Calu3 (cell line): ENCODE data around the gene TGFBR3. TPM values are rescaled to one million over a fixed set of nuclear protein-coding genes. Genes with fewer than 3 reads are reported as not detected.

Experiments used
- BruUV-seq: library from RNA; stranded (reverse); fragments of 400-500 nt; replicated peaks from 2 replicates; lab custom pipeline; 2021; lab: Mats Ljungman, UMichigan
- CTCF ChIA-PET: fragments of 300-600 bp; sonication (Branson Sonifier 250); formaldehyde crosslinking; loops from one replicate; lab custom pipeline; 2022; ENCODE audit warnings: antibody characterized with exemption; lab: Charles Lee
- DNase-seq: peaks from one replicate; pipeline ENCODE4 v3.0.0; 2022
- H3K27ac Mint-ChIP-seq: one replicate; pipeline ENCODE4 v1.8.0; 2022; ENCODE audit warnings: mixed read lengths; ENCODE audit not compliant: unreplicated experiment
- H3K27me3 Mint-ChIP-seq: one replicate; pipeline ENCODE4 v1.8.0; 2022; ENCODE audit warnings: mixed read lengths; ENCODE audit not compliant: unreplicated experiment
- H3K36me3 Mint-ChIP-seq: one replicate; pipeline ENCODE4 v1.8.0; 2022; ENCODE audit warnings: mild to moderate bottlenecking, moderate library complexity, mixed read lengths; ENCODE audit not compliant: insufficient read depth, unreplicated experiment
- H3K4me1 Mint-ChIP-seq: one replicate; pipeline ENCODE4 v1.8.0; 2022; ENCODE audit warnings: mild to moderate bottlenecking, low read depth, mixed read lengths; ENCODE audit not compliant: unreplicated experiment
- H3K4me3 Mint-ChIP-seq: one replicate; pipeline ENCODE4 v1.8.0; 2022; ENCODE audit warnings: mild to moderate bottlenecking, low read depth, moderate library complexity, mixed read lengths; ENCODE audit not compliant: unreplicated experiment
- H3K9me3 Mint-ChIP-seq: one replicate; pipeline ENCODE4 v1.8.0; 2022; ENCODE audit warnings: low read depth, mixed read lengths; ENCODE audit not compliant: unreplicated experiment
- intact Hi-C: fragments of 100-400 bp; cut with micrococcal nuclease; formaldehyde crosslinking; loops from one replicate; pipeline ENCODE4 v1.10.0; 2022; ENCODE audit not compliant: unreplicated experiment
- total RNA-seq: library from RNA; stranded (reverse); gene quantifications from 2 replicates; pipeline ENCODE4 v1.2.3, GENCODE V29; 2022
- TF ChIP-seq, protein P1 (sequence below): fragments of 200-600 bp; IDR thresholded peaks from one replicate; pipeline ENCODE4 v1.8.0; 2022; ENCODE audit warnings: antibody characterized with exemption; ENCODE audit not compliant: unreplicated experiment

Gene TGFBR3
- total RNA-seq, 1 experiment from 2014 or later, result 10.8 TPM

DNA sequence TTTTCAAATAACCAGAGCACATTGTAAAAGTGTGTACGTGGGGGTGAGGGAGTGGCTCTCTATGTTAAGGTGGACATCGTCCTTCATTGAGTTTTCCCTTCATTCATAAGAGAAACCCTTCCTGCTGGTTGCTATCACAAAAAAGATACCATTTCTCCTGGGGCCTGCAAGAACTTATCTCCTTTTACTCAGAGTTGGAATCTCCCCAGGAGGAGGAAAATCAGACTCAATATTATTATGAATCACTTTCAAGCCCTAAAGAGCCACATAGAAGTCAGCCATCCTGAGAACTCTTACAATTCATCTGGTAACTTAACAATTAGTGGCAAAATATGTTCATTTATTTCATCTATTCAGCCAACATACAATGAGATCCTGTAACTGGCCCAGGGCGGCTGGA is 27.1 kb upstream of the TGFBR3 start:
- H3K9me3 Mint-ChIP-seq, result no peaks in the 10 kb centered on the region
- TF ChIP-seq, protein P1, sequence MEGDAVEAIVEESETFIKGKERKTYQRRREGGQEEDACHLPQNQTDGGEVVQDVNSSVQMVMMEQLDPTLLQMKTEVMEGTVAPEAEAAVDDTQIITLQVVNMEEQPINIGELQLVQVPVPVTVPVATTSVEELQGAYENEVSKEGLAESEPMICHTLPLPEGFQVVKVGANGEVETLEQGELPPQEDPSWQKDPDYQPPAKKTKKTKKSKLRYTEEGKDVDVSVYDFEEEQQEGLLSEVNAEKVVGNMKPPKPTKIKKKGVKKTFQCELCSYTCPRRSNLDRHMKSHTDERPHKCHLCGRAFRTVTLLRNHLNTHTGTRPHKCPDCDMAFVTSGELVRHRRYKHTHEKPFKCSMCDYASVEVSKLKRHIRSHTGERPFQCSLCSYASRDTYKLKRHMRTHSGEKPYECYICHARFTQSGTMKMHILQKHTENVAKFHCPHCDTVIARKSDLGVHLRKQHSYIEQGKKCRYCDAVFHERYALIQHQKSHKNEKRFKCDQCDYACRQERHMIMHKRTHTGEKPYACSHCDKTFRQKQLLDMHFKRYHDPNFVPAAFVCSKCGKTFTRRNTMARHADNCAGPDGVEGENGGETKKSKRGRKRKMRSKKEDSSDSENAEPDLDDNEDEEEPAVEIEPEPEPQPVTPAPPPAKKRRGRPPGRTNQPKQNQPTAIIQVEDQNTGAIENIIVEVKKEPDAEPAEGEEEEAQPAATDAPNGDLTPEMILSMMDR, result no peak
- no peak for DNase-seq
- no peaks in the 10 kb centered on the region for H3K36me3 Mint-ChIP-seq
- CTCF ChIA-PET, result no interaction called here
- H3K27ac Mint-ChIP-seq, result no peak overlapping the region
- no peaks in the 10 kb centered on the region for H3K27me3 Mint-ChIP-seq
- intact Hi-C loops, result no loop called here
- no TSS peak for BruUV-seq
- H3K4me1 Mint-ChIP-seq, result no peaks in the 10 kb centered on the region
- no peak overlapping the region for H3K4me3 Mint-ChIP-seq

DNA sequence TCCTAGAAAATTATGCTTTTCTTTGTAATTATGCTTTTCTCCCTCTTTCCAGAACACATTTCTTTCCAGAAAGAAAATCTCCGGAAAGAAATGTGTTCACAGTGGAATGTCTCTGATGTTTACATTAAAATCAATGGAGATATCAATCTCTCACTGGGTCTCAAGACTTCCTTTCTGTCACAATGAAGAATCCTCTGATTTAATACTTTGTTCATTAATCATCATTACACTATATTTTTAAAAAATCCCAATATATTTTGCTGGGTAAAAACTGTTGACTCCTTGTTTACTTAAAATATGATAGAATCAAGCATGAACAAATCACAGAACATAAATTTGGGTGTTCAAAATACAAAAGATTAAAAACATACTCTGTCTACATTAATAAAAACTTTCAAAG is 26.3 kb upstream of the TGFBR3 start:
- no peaks in the 10 kb centered on the region for H3K36me3 Mint-ChIP-seq
- no peaks in the 10 kb centered on the region for H3K9me3 Mint-ChIP-seq
- H3K4me1 Mint-ChIP-seq, result no peaks in the 10 kb centered on the region
- intact Hi-C loops, result no loop called here
- no peaks in the 10 kb centered on the region for H3K27me3 Mint-ChIP-seq
- no TSS peak for BruUV-seq
- H3K27ac Mint-ChIP-seq, result no peak overlapping the region
- DNase-seq, result no peak
- CTCF ChIA-PET, result no interaction called here
- no peak overlapping the region for H3K4me3 Mint-ChIP-seq
- TF ChIP-seq, protein P1, result no peak

DNA sequence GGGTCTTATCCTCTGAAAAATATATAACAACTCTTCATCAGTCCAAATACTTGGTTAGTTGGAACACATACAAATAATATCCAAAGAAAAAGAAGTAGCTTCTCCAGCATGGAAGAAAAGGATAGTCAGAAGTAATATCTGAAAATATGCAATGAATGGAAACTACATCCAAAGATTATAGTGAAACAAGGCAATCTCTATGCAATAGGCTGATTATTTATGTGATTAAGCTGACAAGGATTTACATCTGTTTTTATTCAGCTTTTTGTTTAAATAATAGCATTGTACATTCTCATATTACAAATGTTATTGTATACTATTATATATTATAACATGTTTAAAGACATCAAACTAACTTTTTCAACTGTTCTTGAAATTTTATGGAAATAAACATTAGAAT is 15.3 kb upstream of the TGFBR3 start:
- CTCF ChIA-PET, result no interaction called here
- H3K27ac Mint-ChIP-seq, result no peak overlapping the region

DNA sequence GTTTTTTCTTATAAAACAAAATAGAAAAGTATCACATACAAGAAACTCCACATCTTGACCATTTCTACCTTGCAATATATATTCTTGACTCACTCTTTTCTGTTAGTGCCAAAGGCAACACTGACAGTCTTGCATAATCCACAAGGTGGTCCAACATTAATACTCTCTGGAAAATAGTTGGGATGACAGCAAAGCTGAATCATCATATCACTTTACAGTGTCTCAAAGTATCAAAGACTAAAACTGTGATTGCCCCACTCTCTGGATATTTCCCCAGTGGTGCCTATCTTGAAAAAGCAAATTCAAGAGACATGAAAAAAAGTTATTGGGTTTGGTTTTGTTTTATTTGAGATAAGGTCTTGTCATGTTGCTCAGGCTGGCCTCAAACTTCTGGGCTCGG is 14.6 kb upstream of the TGFBR3 start:
- Mint-ChIP-seq H3K36me3 (no peaks in the 10 kb centered on the region), H3K27me3 (no peaks in the 10 kb centered on the region), H3K27ac (no peak overlapping the region), H3K9me3 (no peaks in the 10 kb centered on the region), H3K4me1 (no peaks in the 10 kb centered on the region), H3K4me3 (no peak overlapping the region)
- BruUV-seq, result no TSS peak
- CTCF ChIA-PET, result no interaction called here
- intact Hi-C loops, result no loop called here
- TF ChIP-seq, protein P1, result no peak
- no peak for DNase-seq

More for the DNA sequence above, 15.3 kb upstream of the TGFBR3 start:
- intact Hi-C loops, result no loop called here
- BruUV-seq, result no TSS peak
- no peak overlapping the region for H3K4me3 Mint-ChIP-seq
- H3K4me1 Mint-ChIP-seq, result no peaks in the 10 kb centered on the region
- H3K9me3 Mint-ChIP-seq, result no peaks in the 10 kb centered on the region
- no peaks in the 10 kb centered on the region for H3K27me3 Mint-ChIP-seq
- no peaks in the 10 kb centered on the region for H3K36me3 Mint-ChIP-seq
- TF ChIP-seq, protein P1, result no peak
- no peak for DNase-seq
